Transverse colon (tissue), 4 donors: Measurements from ENCODE around the gene LINGO1.

Source experiments
- EP300 ChIP-seq: sonication (generic); formaldehyde crosslinking; IDR thresholded peaks from one replicate; pipeline ENCODE4 v1.6.1; 2017; ENCODE audit warnings: antibody characterized with exemption, low read depth
- POLR2A ChIP-seq: fragments of 450-650 bp; IDR thresholded peaks from one replicate; pipeline ENCODE4 v1.6.1; 2016; ENCODE audit warnings: antibody characterized with exemption, mild to moderate bottlenecking, moderate library complexity
- POLR2AphosphoS5 ChIP-seq, 3 donors: sonication (generic); formaldehyde crosslinking; IDR thresholded peaks; one replicate each; pipeline ENCODE4 v1.6.1; 2016; ENCODE audit warnings: antibody characterized with exemption in 3 of 3
- TF ChIP-seq, protein P1 (sequence below), 5 experiments: fragments of 200-600 bp in 3 of 5; fragments of 450-650 bp in 2 of 5; sonication (generic) in 3 of 5; IDR thresholded peaks; 1 replicate in 2 of 5; 2 replicates in 3 of 5; pipeline ENCODE4 v1.5.1; 2016 to 2017; ENCODE audit warnings: antibody characterized with exemption in 5 of 5, inconsistent platforms in 3 of 5, mild to moderate bottlenecking in 2 of 5, moderate library complexity in 1 of 5

DNA sequence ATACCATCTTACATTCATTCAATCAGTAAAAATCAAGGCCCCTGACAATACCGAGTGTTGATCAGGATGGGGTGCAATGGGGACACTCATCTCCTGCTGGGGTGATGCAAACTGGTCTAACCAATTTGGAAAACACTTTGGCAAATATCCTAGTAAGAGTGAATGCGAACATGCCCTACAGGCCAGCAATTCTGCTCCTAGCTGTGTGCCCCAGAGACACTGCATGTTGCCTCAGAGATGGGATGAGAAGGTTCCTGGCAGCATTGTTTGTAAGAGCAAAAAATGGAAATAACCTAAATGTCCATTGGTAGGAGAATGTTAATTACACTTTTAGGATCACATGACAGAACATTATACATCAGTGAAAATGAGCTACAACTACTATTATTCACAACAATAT is 4.7 kb downstream of the LINGO1 start:
- TF ChIP-seq, protein P1, sequence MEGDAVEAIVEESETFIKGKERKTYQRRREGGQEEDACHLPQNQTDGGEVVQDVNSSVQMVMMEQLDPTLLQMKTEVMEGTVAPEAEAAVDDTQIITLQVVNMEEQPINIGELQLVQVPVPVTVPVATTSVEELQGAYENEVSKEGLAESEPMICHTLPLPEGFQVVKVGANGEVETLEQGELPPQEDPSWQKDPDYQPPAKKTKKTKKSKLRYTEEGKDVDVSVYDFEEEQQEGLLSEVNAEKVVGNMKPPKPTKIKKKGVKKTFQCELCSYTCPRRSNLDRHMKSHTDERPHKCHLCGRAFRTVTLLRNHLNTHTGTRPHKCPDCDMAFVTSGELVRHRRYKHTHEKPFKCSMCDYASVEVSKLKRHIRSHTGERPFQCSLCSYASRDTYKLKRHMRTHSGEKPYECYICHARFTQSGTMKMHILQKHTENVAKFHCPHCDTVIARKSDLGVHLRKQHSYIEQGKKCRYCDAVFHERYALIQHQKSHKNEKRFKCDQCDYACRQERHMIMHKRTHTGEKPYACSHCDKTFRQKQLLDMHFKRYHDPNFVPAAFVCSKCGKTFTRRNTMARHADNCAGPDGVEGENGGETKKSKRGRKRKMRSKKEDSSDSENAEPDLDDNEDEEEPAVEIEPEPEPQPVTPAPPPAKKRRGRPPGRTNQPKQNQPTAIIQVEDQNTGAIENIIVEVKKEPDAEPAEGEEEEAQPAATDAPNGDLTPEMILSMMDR (IDR thresholded peaks at IDR 0.05) = no peak
- TF ChIP-seq POLR2AphosphoS5 (IDR thresholded peaks at IDR 0.05) (no peak), EP300 (no peak), POLR2A (no peak)
